K562 (cell line): ENCODE measurements around the gene MAPT. TPM values are rescaled to one million over a fixed set of nuclear protein-coding genes. Genes with fewer than 3 reads are reported as not detected.
A peak's percentile ranks its signal among the peaks of the same experiment; 100 is the strongest.

Experiments used
- EP400 ChIP-seq: fragments of 450-650 bp; IDR thresholded peaks from 2 replicates; pipeline ENCODE4 v1.6.1; 2017; ENCODE audit warnings: antibody characterized with exemption, mild to moderate bottlenecking, moderate library complexity
- GABPB2 ChIP-seq: fragments of 250-450 bp; sonication (Bioruptor Pico); conservative IDR thresholded peaks from 2 replicates; pipeline ENCODE4 v1.5.1; 2021; ENCODE audit warnings: mild to moderate bottlenecking
- GTF2E2 ChIP-seq: fragments of 200-800 bp; sonication (Bioruptor generic); IDR thresholded peaks from 2 replicates; pipeline ENCODE4 v1.6.1; 2016; ENCODE audit warnings: missing genetic modification characterization, missing compliant biosample characterization
- HSF4 ChIP-seq: fragments of 250-450 bp; sonication (Bioruptor Pico); IDR thresholded peaks from 2 replicates; pipeline ENCODE4 v2.1.2; 2022; ENCODE audit warnings: mild to moderate bottlenecking, moderate library complexity, borderline replicate concordance
- NR2C1 ChIP-seq, 2 experiments: fragments of 450-650 bp; IDR thresholded peaks; 2 replicates each; pipeline ENCODE4 v1.6.1; 2017; ENCODE audit warnings: mild to moderate bottlenecking in 2 of 2, antibody characterized with exemption in 1 of 2, inconsistent platforms in 1 of 2, missing compliant biosample characterization in 1 of 2, missing genetic modification characterization in 1 of 2
- PML ChIP-seq: IDR thresholded peaks from 2 replicates; pipeline ENCODE4 v1.6.1; 2012; ENCODE audit warnings: low read length, inconsistent platforms
- RBM15 ChIP-seq: fragments of 200-400 bp; formaldehyde crosslinking; IDR thresholded peaks from 2 replicates; pipeline ENCODE4 v1.6.1; 2018; ENCODE audit warnings: mild to moderate bottlenecking, low read length, moderate library complexity; ENCODE audit not compliant: insufficient read depth
- U2AF2 ChIP-seq: fragments of 200-400 bp; formaldehyde crosslinking; optimal IDR thresholded peaks from 2 replicates; pipeline ENCODE3; 2017; ENCODE audit warnings: low read depth, mild to moderate bottlenecking, low read length
- ZFP1 ChIP-seq: fragments of 450-650 bp; formaldehyde crosslinking; IDR thresholded peaks from 2 replicates; pipeline ENCODE4 v1.4.0; 2020; ENCODE audit warnings: mild to moderate bottlenecking, mixed read lengths
- ZKSCAN1 ChIP-seq: fragments of 150-350 bp; IDR thresholded peaks from 2 replicates; pipeline ENCODE4 v1.6.1; 2016; ENCODE audit warnings: low read depth, low read length
- ZNF41 ChIP-seq: fragments of 250-450 bp; sonication (Bioruptor Pico); conservative IDR thresholded peaks from 2 replicates; pipeline ENCODE4 v1.4.0; 2020; ENCODE audit warnings: mild to moderate bottlenecking
- ZNF444 ChIP-seq: fragments of 250-450 bp; sonication (Bioruptor Pico); IDR thresholded peaks from 2 replicates; pipeline ENCODE4 v1.4.0; 2020; ENCODE audit warnings: mild to moderate bottlenecking, moderate library complexity
- ZNF586 ChIP-seq: fragments of 450-650 bp; formaldehyde crosslinking; conservative IDR thresholded peaks from 2 replicates; pipeline ENCODE4 v1.4.0; 2020; ENCODE audit warnings: mild to moderate bottlenecking, moderate library complexity
- ZNF644 ChIP-seq: fragments of 200-800 bp; sonication (Bioruptor generic); IDR thresholded peaks from 2 replicates; pipeline ENCODE4 v1.6.1; 2016; ENCODE audit warnings: low read depth, missing genetic modification characterization, missing compliant biosample characterization
- ZNF695 ChIP-seq: fragments of 450-650 bp; formaldehyde crosslinking; IDR thresholded peaks from 2 replicates; pipeline ENCODE4 v1.4.0; 2020; ENCODE audit warnings: mild to moderate bottlenecking, moderate library complexity
- polyA plus RNA-seq, 8 experiments: library from polyadenylated mRNA; depleted of rRNA in 4 of 8; stranded (reverse) in 5 of 8; unstranded in 3 of 8; fragments of >200 nt; fragmentation: Nextera tagmentation in 2 of 8; fragmentation: Illumina TruSeq in 1 of 8; extraction: Ambion mirVana in 2 of 8; extraction: Trizol in 1 of 8; gene quantifications; 2 replicates each; pipeline versions ENCODE4 v1.2.1 to v1.2.3, GENCODE V29; 2011 to 2014; ENCODE audit warnings: inconsistent platforms in 1 of 8, missing spikeins in 1 of 8
- total RNA-seq, 7 experiments: library from RNA; depleted of rRNA in 6 of 7; stranded (reverse); fragments of >200 nt in 6 of 7; fragmentation: Illumina TruSeq in 2 of 7; extraction: Trizol in 2 of 7; gene quantifications; 2 replicates each; pipeline versions ENCODE4 v1.2.1 to v1.2.3, GENCODE V29; 2011 to 2021; ENCODE audit warnings: low replicate concordance in 1 of 7
- TF ChIP-seq, protein P1 (sequence below): fragments of 200-800 bp; sonication (Bioruptor generic); IDR thresholded peaks from 2 replicates; pipeline ENCODE4 v1.6.1; 2017; ENCODE audit warnings: missing genetic modification characterization, missing compliant biosample characterization

Gene MAPT
- total and polyA plus RNA-seq, 9 of the 15 experiments (the other 6 are each of a cell fraction or from before 2014, with no cell fraction given), result 0.04 to 1.1 (median 0.36) TPM

DNA sequence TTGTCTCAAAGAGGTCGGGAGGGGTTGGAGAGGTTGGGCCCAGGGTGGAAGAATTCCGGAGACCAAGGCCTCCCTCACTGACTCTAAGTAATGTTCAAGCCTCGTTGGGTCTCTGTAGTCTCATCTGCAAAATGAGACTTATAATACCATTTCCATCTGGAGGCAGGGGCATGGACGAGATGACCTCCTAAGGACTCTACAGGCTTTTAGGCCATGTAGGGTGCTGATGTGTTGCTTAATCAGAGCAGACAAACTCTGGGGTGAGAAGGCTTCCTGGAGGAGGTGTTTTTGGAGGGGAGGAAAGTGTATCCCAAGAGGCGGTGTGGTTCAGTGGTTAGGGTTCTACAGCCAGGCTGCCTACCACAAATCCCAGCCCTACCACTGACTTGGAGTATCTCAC, 46.6 kb upstream of the MAPT start (continued):
- TF ChIP-seq PML, result no peak
- TF ChIP-seq ZFP1 (CRISPR knock-in tag), result no peak
- no peak for TF ChIP-seq HSF4
- TF ChIP-seq ZNF586, result no peak
- no peak for TF ChIP-seq GABPB2 (CRISPR knock-in tag)
- no peak for TF ChIP-seq ZNF644 (tag)
- TF ChIP-seq ZKSCAN1, result 0 out of 2 replicates have a peak, but pooled peaks have one; percentile 3
- no peak for TF ChIP-seq ZNF695
- no peak for TF ChIP-seq U2AF2
- TF ChIP-seq EP400, result no peak
- TF ChIP-seq, protein P1, sequence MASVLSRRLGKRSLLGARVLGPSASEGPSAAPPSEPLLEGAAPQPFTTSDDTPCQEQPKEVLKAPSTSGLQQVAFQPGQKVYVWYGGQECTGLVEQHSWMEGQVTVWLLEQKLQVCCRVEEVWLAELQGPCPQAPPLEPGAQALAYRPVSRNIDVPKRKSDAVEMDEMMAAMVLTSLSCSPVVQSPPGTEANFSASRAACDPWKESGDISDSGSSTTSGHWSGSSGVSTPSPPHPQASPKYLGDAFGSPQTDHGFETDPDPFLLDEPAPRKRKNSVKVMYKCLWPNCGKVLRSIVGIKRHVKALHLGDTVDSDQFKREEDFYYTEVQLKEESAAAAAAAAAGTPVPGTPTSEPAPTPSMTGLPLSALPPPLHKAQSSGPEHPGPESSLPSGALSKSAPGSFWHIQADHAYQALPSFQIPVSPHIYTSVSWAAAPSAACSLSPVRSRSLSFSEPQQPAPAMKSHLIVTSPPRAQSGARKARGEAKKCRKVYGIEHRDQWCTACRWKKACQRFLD (CRISPR knock-in tag), result no peak
- no peak for TF ChIP-seq RBM15
- TF ChIP-seq ZNF41, result no peak
- no peak for TF ChIP-seq GTF2E2
- peak; percentile 70 for TF ChIP-seq NR2C1 (IDR thresholded peaks at IDR 0.05)
- peak; percentile 39 for TF ChIP-seq NR2C1 (tag; IDR thresholded peaks at IDR 0.05)
- no peak for TF ChIP-seq ZNF444 (CRISPR knock-in tag)
